WTC11 (cell line): ENCODE measurements around the gene ADAT2. TPM values are rescaled to one million over a fixed set of nuclear protein-coding genes. Genes with fewer than 3 reads are reported as not detected.

ENCODE experiments used
- ATAC-seq: fragments of 200-7000 bp; cut with Tn5 transposase; 2 replicates; pipeline ENCODE4 v1.10.0; 2021; ENCODE audit warnings: mild to moderate bottlenecking, moderate library complexity
- CTCF ChIA-PET: fragments of 300-600 bp; sonication (Branson Sonifier 250); formaldehyde crosslinking; loops from one replicate; lab custom pipeline; 2021; ENCODE audit warnings: antibody characterized with exemption; lab: Charles Lee
- POLR2A ChIA-PET: fragments of 350-600 bp; sonication (Branson Sonifier 250); formaldehyde crosslinking; loops from one replicate; lab custom pipeline; 2021; ENCODE audit warnings: antibody characterized with exemption; lab: Charles Lee
- DNase-seq: peaks from one replicate; pipeline ENCODE4 v3.0.0; 2021; ENCODE audit warnings: low spot score
- H3K27ac Mint-ChIP-seq: 2 replicates; pipeline ENCODE4 v1.8.0; 2021; ENCODE audit warnings: mixed read lengths
- H3K27me3 Mint-ChIP-seq: 2 replicates; pipeline ENCODE4 v1.8.0; 2021; ENCODE audit warnings: low read depth, mild to moderate bottlenecking, moderate library complexity, mixed read lengths
- H3K36me3 Mint-ChIP-seq: 2 replicates; pipeline ENCODE4 v1.8.0; 2021; ENCODE audit warnings: mixed read lengths
- H3K4me1 Mint-ChIP-seq: 2 replicates; pipeline ENCODE4 v1.8.0; 2022; ENCODE audit warnings: mixed read lengths
- H3K4me3 Mint-ChIP-seq: 2 replicates; pipeline ENCODE4 v1.8.0; 2021; ENCODE audit warnings: mild to moderate bottlenecking, moderate library complexity, mixed read lengths
- H3K9me3 Mint-ChIP-seq: 2 replicates; pipeline ENCODE4 v1.8.0; 2021; ENCODE audit warnings: mixed read lengths
- AR ChIP-seq: fragments of 250-450 bp; sonication (Bioruptor Pico); IDR thresholded peaks from 2 replicates; pipeline ENCODE4 v1.9.0; 2021; ENCODE audit warnings: mild to moderate bottlenecking
- ARID4B ChIP-seq: sonication (generic); formaldehyde crosslinking; IDR thresholded peaks from 2 replicates; pipeline ENCODE4 v1.8.0; 2023; ENCODE audit warnings: missing genetic modification reagents, mild to moderate bottlenecking, borderline replicate concordance
- ATF3 ChIP-seq: sonication (generic); formaldehyde crosslinking; conservative IDR thresholded peaks from 2 replicates; pipeline ENCODE4 v1.8.1; 2022; ENCODE audit warnings: mild to moderate bottlenecking, missing genetic modification reagents
- CBFB ChIP-seq: sonication (generic); formaldehyde crosslinking; IDR thresholded peaks from 2 replicates; pipeline ENCODE4 v1.8.1; 2022; ENCODE audit warnings: mild to moderate bottlenecking, low read depth, missing genetic modification reagents
- CDX4 ChIP-seq: fragments of 250-450 bp; sonication (Bioruptor Pico); IDR thresholded peaks from 2 replicates; pipeline ENCODE4 v1.9.0; 2021; ENCODE audit warnings: moderate library complexity, mild to moderate bottlenecking, inconsistent platforms, borderline replicate concordance
- EMX1 ChIP-seq: fragments of 250-450 bp; sonication (Bioruptor Pico); IDR thresholded peaks from 2 replicates; pipeline ENCODE4 v1.8.0; 2021; ENCODE audit warnings: mild to moderate bottlenecking
- FOXP1 ChIP-seq: sonication (generic); formaldehyde crosslinking; IDR thresholded peaks from 2 replicates; pipeline ENCODE4 v1.8.0; 2022; ENCODE audit warnings: missing genetic modification reagents, mild to moderate bottlenecking, moderate library complexity, borderline replicate concordance
- FOXP4 ChIP-seq: sonication (generic); formaldehyde crosslinking; IDR thresholded peaks from 2 replicates; pipeline ENCODE4 v1.8.0; 2022; ENCODE audit warnings: mild to moderate bottlenecking, missing genetic modification reagents
- JAZF1 ChIP-seq: fragments of 250-450 bp; sonication (Bioruptor Pico); IDR thresholded peaks from 2 replicates; pipeline ENCODE4 v1.9.0; 2021; ENCODE audit warnings: moderate library complexity, mild to moderate bottlenecking, inconsistent platforms
- MXD4 ChIP-seq: fragments of 250-450 bp; sonication (Bioruptor Pico); IDR thresholded peaks from 2 replicates; pipeline ENCODE4 v1.8.0; 2021; ENCODE audit warnings: mild to moderate bottlenecking, moderate library complexity, borderline replicate concordance
- NR3C1 ChIP-seq: sonication (generic); formaldehyde crosslinking; conservative IDR thresholded peaks from 2 replicates; pipeline ENCODE4 v1.8.1; 2023; ENCODE audit warnings: low read depth, mild to moderate bottlenecking, missing genetic modification reagents
- RORB ChIP-seq: fragments of 250-450 bp; sonication (Bioruptor Pico); IDR thresholded peaks from 2 replicates; pipeline ENCODE4 v1.9.0; 2021; ENCODE audit warnings: mild to moderate bottlenecking
- SMAD3 ChIP-seq: sonication (generic); formaldehyde crosslinking; IDR thresholded peaks from 2 replicates; pipeline ENCODE4 v1.8.0; 2022; ENCODE audit warnings: missing genetic modification reagents, mild to moderate bottlenecking, borderline replicate concordance
- STAT6 ChIP-seq: sonication (generic); formaldehyde crosslinking; conservative IDR thresholded peaks from 2 replicates; pipeline ENCODE4 v1.8.1; 2023; ENCODE audit warnings: mild to moderate bottlenecking, low read depth, missing genetic modification reagents, moderate library complexity
- USF1 ChIP-seq: sonication (generic); formaldehyde crosslinking; IDR thresholded peaks from 2 replicates; pipeline ENCODE4 v1.8.0; 2022; ENCODE audit warnings: mild to moderate bottlenecking, missing genetic modification reagents
- ZMAT4 ChIP-seq: fragments of 250-450 bp; sonication (Bioruptor Pico); IDR thresholded peaks from 2 replicates; pipeline ENCODE4 v1.9.0; 2021; ENCODE audit warnings: mild to moderate bottlenecking
- ZNF219 ChIP-seq: sonication (generic); formaldehyde crosslinking; IDR thresholded peaks from 2 replicates; pipeline ENCODE4 v1.8.0; 2023; ENCODE audit warnings: missing genetic modification reagents, mild to moderate bottlenecking, borderline replicate concordance
- ZNF425 ChIP-seq: fragments of 250-450 bp; sonication (Bioruptor Pico); conservative IDR thresholded peaks from 2 replicates; pipeline ENCODE4 v1.9.0; 2021; ENCODE audit warnings: mild to moderate bottlenecking
- total RNA-seq: library from RNA; stranded (reverse); gene quantifications from 3 replicates; pipeline ENCODE4 v1.2.3, GENCODE V29; 2021

The ADAT2 gene
- total RNA-seq, 1 experiment from 2014 or later = 13.3 TPM

- DNase-seq (no peak), ATAC-seq (no peak)
- Mint-ChIP-seq H3K4me1 (no peaks in the 10 kb centered on the region), H3K27me3 (no peaks in the 10 kb centered on the region), H3K36me3 (no peaks in the 10 kb centered on the region), H3K27ac (no peak overlapping the region), H3K9me3 (no peaks in the 10 kb centered on the region), H3K4me3 (no peak overlapping the region)
- CTCF ChIA-PET = no interaction called here
- TF ChIP-seq ZNF219 (CRISPR knock-in tag) = no peak
- no peak for TF ChIP-seq ZMAT4 (CRISPR knock-in tag)
- no peak for TF ChIP-seq ARID4B (CRISPR knock-in tag)
- no peak for TF ChIP-seq JAZF1
- no peak for TF ChIP-seq AR (CRISPR knock-in tag)
- no peak for TF ChIP-seq CDX4
- POLR2A ChIA-PET = no interaction called here
These were observed 32.1 kb upstream of the ADAT2 start for GRCh38 chr6:143482593-143482992.

GRCh38 chr6:143478479-143479062 lies 28.1 kb upstream of the ADAT2 start:
- ChIA-PET CTCF (no interaction called here), POLR2A (no interaction called here)
- H3K36me3 Mint-ChIP-seq = peaks cover 5% of the 10 kb centered on the region
- ATAC-seq (no peak), DNase-seq (no peak)
- no peaks in the 10 kb centered on the region for H3K27me3 Mint-ChIP-seq
- H3K27ac Mint-ChIP-seq = no peak overlapping the region
- H3K9me3 Mint-ChIP-seq = no peaks in the 10 kb centered on the region
- no peaks in the 10 kb centered on the region for H3K4me1 Mint-ChIP-seq
- no peak overlapping the region for H3K4me3 Mint-ChIP-seq
- TF ChIP-seq SMAD3 (CRISPR knock-in tag) = no peak
- TF ChIP-seq RORB (CRISPR knock-in tag) = no peak
- TF ChIP-seq CBFB (CRISPR knock-in tag) = no peak
- no peak for TF ChIP-seq FOXP4 (CRISPR knock-in tag)
- no peak for TF ChIP-seq STAT6 (CRISPR knock-in tag)
- TF ChIP-seq NR3C1 (CRISPR knock-in tag) = no peak
- no peak for TF ChIP-seq USF1 (CRISPR knock-in tag)
- TF ChIP-seq MXD4 (CRISPR knock-in tag) = no peak
- TF ChIP-seq FOXP1 = no peak
- TF ChIP-seq EMX1 = no peak
- no peak for TF ChIP-seq ZNF425 (CRISPR knock-in tag)
- TF ChIP-seq ATF3 (CRISPR knock-in tag) = no peak
